ENCODE measurements around the gene ADCY10. TPM values are rescaled to one million over a fixed set of nuclear protein-coding genes. Genes with fewer than 3 reads are reported as not detected.

Gene ADCY10
- total RNA-seq, 4 donors from 2014 or later: not detected

GRCh38 chr1:167860231-167860923 is 53.6 kb downstream of the ADCY10 start:
- H3K9me3 ChIP-seq: no peaks in the 10 kb centered on the region
- no peak for DNase-seq
- no peaks in the 10 kb centered on the region for H3K36me3 ChIP-seq
- intact Hi-C loops (cut with DNase I): no loop called here
- no peaks in the 10 kb centered on the region for H3K27me3 ChIP-seq
- no peak overlapping the region for H3K4me3 ChIP-seq
- H3K27ac ChIP-seq: no peak overlapping the region
- TF ChIP-seq CTCF (IDR thresholded peaks at IDR 0.05) (no peak), POLR2A (IDR thresholded peaks at IDR 0.05) (no peak)
- H3K4me1 ChIP-seq: no peaks in the 10 kb centered on the region

- WGBS, 2 donors: 72 to 83% methylated on average over 7 of the region's 7 CpGs
- Histone ChIP-seq H3K27ac (no peak overlapping the region), H3K36me3 (no peaks in the 10 kb centered on the region), H3K4me3 (no peak overlapping the region), H3K4me1 (no peaks in the 10 kb centered on the region), H3K27me3 (no peaks in the 10 kb centered on the region), H3K9me3 (no peaks in the 10 kb centered on the region)
- no peak for DNase-seq
- intact Hi-C loops (cut with DNase I): no loop called here
- TF ChIP-seq POLR2A (IDR thresholded peaks at IDR 0.05): no peak
- no peak for TF ChIP-seq CTCF (IDR thresholded peaks at IDR 0.05)
Observed at GRCh38 chr1:167856711-167857418, 57.1 kb downstream of the ADCY10 start.

- Histone ChIP-seq H3K27ac (no peak overlapping the region), H3K4me1 (no peaks in the 10 kb centered on the region), H3K36me3 (no peaks in the 10 kb centered on the region), H3K27me3 (no peaks in the 10 kb centered on the region), H3K4me3 (no peak overlapping the region), H3K9me3 (no peaks in the 10 kb centered on the region)
- TF ChIP-seq CTCF (IDR thresholded peaks at IDR 0.05) (no peak), POLR2A (IDR thresholded peaks at IDR 0.05) (no peak)
- 55 to 59% methylated on average over 5 of the region's 5 CpGs for WGBS, 2 donors
- intact Hi-C loops (cut with DNase I): no loop called here
- no peak for DNase-seq
Observed at GRCh38 chr1:167854184-167854583, 59.8 kb downstream of the ADCY10 start.

- Histone ChIP-seq H3K4me1 (no peaks in the 10 kb centered on the region), H3K27me3 (no peaks in the 10 kb centered on the region), H3K4me3 (no peak overlapping the region), H3K27ac (no peak overlapping the region), H3K36me3 (no peaks in the 10 kb centered on the region), H3K9me3 (no peaks in the 10 kb centered on the region)
- DNase-seq: no peak
- intact Hi-C loops (cut with DNase I): no loop called here
- WGBS, 2 donors: 85 to 97% methylated on average over 7 of the region's 7 CpGs
- TF ChIP-seq CTCF (IDR thresholded peaks at IDR 0.05) (no peak), POLR2A (IDR thresholded peaks at IDR 0.05) (no peak)
Observed at GRCh38 chr1:167849666-167850065, 64.3 kb downstream of the ADCY10 start.

- no peaks in the 10 kb centered on the region for H3K4me1 ChIP-seq
- H3K27me3 ChIP-seq: no peaks in the 10 kb centered on the region
- no peak overlapping the region for H3K4me3 ChIP-seq
- no peak for DNase-seq
- intact Hi-C loops (cut with DNase I): no loop called here
- H3K9me3 ChIP-seq: no peaks in the 10 kb centered on the region
- H3K27ac ChIP-seq: no peak overlapping the region
- H3K36me3 ChIP-seq: no peaks in the 10 kb centered on the region
- 95 to 96% methylated on average over 5 of the region's 5 CpGs for WGBS, 2 donors
- TF ChIP-seq POLR2A (IDR thresholded peaks at IDR 0.05) (no peak), CTCF (IDR thresholded peaks at IDR 0.05) (no peak)
Observed at GRCh38 chr1:167842872-167843271, 71.1 kb downstream of the ADCY10 start.

All from esophagus squamous epithelium (tissue), 5 donors.